ENCODE data around the gene AFMID. TPM values are rescaled to one million over a fixed set of nuclear protein-coding genes. Genes with fewer than 3 reads are reported as not detected.

The AFMID gene
- total RNA-seq, 1 donor from 2014 or later: 49.7 TPM

DNA sequence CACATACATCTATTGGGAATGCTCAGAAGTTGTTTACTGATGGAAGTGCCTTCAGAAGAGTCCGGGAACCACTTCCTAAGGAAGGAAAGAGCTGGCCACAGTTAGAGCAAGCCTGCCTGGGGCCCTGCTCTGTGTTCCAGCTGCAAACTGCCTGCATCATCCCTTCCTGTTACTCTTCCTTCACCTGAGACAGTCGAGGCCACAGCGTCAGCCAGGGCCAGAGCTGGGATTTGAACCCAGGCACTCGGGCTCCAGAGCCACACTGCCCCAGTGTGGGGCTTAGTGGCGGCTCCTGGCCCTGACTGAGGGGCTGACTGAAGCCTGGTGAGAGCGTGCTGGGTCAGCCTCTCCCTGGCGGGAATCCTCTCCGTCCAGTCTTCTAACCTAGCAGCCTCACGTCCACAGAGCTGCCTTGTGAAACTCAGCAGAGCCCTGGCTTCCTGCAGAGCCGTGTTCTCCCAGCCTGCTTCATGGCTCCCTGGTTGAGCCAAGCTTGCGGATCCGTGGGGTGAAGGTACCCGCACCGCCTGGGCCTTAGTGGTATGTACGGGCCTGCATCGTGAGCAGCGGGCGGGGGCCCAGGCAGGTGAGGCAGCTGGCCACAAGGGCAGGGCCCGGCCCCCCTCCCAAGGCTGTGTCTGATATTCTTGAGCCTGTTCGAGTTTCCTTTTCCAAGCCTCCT, 45.6 kb upstream of the AFMID start:
- Histone ChIP-seq H3K4me3 (ENCODE audit: low read depth, low read length) (no peak overlapping the region), H3K36me3 (ENCODE audit: control insufficient read depth, insufficient read depth, low read length) (no peaks in the 10 kb centered on the region), H3K27me3 (ENCODE audit: control insufficient read depth, insufficient read depth, low read length) (no peaks in the 10 kb centered on the region)
- no peak for DNase-seq (ENCODE audit: low read depth)
- TF ChIP-seq, protein P1, sequence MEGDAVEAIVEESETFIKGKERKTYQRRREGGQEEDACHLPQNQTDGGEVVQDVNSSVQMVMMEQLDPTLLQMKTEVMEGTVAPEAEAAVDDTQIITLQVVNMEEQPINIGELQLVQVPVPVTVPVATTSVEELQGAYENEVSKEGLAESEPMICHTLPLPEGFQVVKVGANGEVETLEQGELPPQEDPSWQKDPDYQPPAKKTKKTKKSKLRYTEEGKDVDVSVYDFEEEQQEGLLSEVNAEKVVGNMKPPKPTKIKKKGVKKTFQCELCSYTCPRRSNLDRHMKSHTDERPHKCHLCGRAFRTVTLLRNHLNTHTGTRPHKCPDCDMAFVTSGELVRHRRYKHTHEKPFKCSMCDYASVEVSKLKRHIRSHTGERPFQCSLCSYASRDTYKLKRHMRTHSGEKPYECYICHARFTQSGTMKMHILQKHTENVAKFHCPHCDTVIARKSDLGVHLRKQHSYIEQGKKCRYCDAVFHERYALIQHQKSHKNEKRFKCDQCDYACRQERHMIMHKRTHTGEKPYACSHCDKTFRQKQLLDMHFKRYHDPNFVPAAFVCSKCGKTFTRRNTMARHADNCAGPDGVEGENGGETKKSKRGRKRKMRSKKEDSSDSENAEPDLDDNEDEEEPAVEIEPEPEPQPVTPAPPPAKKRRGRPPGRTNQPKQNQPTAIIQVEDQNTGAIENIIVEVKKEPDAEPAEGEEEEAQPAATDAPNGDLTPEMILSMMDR (IDR thresholded peaks at IDR 0.05; ENCODE audit: insufficient read depth, low read length, poor library complexity, severe bottlenecking): no peak

DNA sequence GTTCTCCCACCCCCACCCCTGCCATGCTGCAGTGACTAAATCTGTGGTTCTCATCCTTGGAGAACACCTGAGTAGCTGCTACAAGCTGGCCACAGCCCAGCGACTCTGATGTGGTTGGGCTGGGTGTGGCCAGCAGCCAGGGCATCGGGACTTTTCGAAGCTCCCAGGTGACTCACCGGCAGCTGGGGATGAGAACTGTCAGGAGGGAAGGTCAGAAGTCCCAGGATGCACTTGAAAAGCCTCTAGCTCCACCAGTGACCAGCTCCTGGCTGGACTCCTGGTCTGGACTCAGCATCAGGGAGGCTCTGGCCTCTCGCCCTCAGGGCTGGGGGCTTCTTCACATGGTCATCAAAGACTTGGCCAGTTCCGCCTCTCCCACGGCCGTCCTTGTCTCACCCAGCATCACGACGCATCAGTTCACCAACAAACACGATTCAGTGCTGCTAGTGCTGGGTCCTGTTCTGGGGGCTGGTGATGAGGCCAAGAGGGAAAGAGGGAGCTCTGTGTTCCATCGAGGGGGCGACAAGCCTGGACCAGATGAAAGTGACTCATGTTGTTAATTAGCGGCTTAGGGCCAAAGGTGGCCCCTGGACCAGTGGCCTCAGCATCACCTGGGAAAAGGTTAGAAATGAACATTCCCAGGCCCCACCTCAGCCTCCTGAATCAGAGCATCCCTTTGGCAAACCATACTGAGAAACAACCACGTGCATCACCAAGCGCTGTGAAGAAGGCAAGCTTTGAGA, 44.9 kb upstream of the AFMID start:
- TF ChIP-seq, protein P1 (IDR thresholded peaks at IDR 0.05; ENCODE audit: insufficient read depth, low read length, poor library complexity, severe bottlenecking): no peak
- Histone ChIP-seq H3K27me3 (ENCODE audit: control insufficient read depth, insufficient read depth, low read length) (no peaks in the 10 kb centered on the region), H3K4me3 (ENCODE audit: low read depth, low read length) (no peak overlapping the region), H3K36me3 (ENCODE audit: control insufficient read depth, insufficient read depth, low read length) (no peaks in the 10 kb centered on the region)
- DNase-seq (ENCODE audit: low read depth): peak; percentile 93

DNA sequence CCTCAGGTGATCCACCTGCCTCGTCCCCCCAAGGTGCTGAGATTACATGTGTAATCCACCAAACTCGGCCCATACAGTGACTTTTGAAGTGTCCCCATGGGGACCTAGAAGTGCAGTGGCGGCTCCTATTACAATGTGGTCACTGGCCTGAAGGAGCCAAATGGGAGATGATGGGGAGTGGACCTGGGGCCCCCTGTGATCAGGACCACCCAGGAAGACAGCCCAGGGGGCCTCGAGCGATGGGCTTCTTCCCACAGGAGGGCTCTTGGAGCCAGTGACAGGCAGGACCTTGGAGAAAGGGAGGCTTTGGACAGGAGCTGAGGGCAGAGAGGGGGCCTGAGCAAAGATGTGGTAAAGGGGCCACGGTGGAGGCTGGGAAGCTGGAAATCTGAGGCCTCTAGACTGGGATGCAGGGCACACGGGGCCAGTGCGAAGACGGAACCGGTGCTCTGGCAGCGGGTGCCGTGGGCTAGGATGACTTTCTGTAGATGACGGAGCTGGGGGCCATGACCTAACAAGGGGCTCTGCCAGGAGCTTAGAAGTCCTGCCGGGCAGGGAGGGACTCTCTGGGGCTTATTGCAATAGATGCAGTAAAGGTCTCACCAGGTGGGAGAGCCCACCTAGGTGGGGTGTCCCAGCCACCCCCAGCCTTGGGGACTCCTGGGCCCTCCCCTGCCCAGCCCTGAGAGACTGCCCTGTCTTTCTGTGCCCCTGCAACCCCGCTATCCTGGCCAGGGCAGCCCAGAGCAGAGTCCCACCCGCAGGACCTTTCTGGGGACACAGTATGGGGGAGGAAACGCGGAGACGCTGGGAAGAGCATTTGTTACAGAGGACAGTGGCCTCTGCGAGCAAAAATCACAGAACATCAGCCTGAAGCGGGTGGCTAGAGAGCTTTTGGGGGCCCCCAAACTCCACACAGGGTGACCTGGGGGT, 43.7 kb upstream of the AFMID start:
- TF ChIP-seq, protein P1 (IDR thresholded peaks at IDR 0.05; ENCODE audit: insufficient read depth, low read length, poor library complexity, severe bottlenecking): no peak
- Histone ChIP-seq H3K36me3 (ENCODE audit: control insufficient read depth, insufficient read depth, low read length) (no peaks in the 10 kb centered on the region), H3K27me3 (ENCODE audit: control insufficient read depth, insufficient read depth, low read length) (no peaks in the 10 kb centered on the region), H3K4me3 (ENCODE audit: low read depth, low read length) (no peak overlapping the region)
- DNase-seq (ENCODE audit: low read depth): no peak

DNA sequence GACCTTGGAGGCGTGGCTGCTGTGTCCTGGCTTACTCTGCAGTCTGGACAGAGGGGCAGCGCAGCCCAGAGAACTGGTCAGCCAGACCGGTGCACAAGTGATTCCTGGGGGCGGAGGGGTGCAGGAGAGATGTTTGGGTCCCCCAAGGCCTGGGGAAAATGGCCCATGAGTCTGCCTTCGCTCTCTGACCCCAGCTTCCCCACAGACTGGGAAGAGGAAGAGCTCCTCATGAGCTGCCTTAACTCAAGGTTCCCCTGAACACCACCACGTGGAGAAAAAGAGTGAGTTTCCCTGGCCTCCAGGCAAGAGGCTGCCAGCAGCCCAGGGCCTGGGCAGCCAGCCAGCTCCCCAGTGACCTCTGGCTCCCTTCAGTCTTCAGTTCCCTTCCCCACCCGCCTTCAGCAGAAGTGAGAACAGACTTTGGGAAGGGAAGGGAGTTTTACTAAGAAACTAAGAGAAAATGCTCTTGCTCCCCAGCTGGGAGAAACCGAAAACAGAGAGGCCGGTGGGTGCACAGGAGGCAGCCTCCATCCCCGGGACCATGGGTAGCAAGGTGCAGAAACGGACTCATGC, 42.9 kb upstream of the AFMID start:
- no peaks in the 10 kb centered on the region for H3K27me3 ChIP-seq (ENCODE audit: control insufficient read depth, insufficient read depth, low read length)
- TF ChIP-seq, protein P1 (IDR thresholded peaks at IDR 0.05; ENCODE audit: insufficient read depth, low read length, poor library complexity, severe bottlenecking): no peak
- no peak overlapping the region for H3K4me3 ChIP-seq (ENCODE audit: low read depth, low read length)
- H3K36me3 ChIP-seq (ENCODE audit: control insufficient read depth, insufficient read depth, low read length): no peaks in the 10 kb centered on the region
- no peak for DNase-seq (ENCODE audit: low read depth)

DNA sequence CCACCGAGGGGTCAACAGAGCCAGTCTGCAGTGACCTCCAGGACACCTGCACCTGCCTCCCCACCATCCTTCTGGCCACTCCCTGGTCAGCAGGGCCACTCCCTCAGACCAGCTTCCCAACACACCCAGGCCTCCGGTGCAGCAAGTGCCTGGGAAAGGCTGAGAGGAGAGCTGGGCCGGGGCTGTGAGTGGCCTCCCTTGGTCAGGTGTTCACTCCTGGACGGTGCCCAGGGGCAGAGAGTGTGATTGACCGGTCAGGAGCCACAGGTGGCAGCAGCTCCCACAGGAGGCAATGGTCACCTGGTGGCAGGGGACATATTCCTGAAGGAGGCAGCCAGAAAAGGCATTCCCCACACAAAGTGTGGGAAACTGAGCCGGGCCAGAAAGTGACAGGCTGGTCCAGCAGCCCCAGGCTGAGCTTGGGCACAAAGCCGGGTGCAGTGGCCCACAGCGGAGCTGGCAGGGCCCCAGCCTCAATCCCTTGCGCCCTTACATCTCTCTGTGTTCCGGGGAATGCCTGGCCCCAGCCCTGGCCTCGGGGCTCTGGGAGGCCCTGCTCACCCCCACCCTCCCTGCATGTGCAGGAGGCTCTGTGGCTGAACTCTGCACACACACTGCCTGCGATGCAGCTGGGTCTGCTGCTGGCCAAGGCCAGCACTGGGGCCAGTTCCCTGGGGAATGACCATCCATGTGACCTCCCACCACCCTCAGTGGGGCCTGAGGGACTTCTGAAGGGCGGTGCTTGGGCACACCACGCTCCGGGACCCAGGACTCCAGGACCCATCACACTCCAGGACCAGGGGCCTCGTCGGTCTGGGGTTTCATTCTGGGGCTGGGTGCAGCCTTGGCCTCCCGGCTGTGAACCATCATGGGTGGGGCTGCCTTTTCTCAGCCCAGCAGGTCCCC, 42.2 kb upstream of the AFMID start:
- no peak overlapping the region for H3K4me3 ChIP-seq (ENCODE audit: low read depth, low read length)
- H3K27me3 ChIP-seq (ENCODE audit: control insufficient read depth, insufficient read depth, low read length): no peaks in the 10 kb centered on the region
- no peak for DNase-seq (ENCODE audit: low read depth)
- no peaks in the 10 kb centered on the region for H3K36me3 ChIP-seq (ENCODE audit: control insufficient read depth, insufficient read depth, low read length)
- TF ChIP-seq, protein P1 (IDR thresholded peaks at IDR 0.05; ENCODE audit: insufficient read depth, low read length, poor library complexity, severe bottlenecking): no peak

Measured in kidney epithelial cell (primary cell).